ENCODE results near the gene GSK3B.

Gene GSK3B

GRCh38 chr3:119779731-119780383, 314.4 kb downstream of the GSK3B start:
- no peak for DNase-seq (ENCODE audit: low read depth)

GRCh38 chr3:119778811-119779210, 315.4 kb downstream of the GSK3B start:
- DNase-seq (ENCODE audit: low read depth): no peak

GRCh38 chr3:119778176-119778575, 316.1 kb downstream of the GSK3B start:
- DNase-seq (ENCODE audit: low read depth): no peak

GRCh38 chr3:119776304-119776703, 317.9 kb downstream of the GSK3B start:
- no peak for DNase-seq (ENCODE audit: low read depth)

GRCh38 chr3:119774444-119774843, 319.8 kb downstream of the GSK3B start:
- DNase-seq (ENCODE audit: low read depth): no peak
